RCC 7860 (cell line): Measurements from ENCODE around the gene KRT79.

ENCODE experiments used
- DNase-seq: peaks from one replicate; pipeline ENCODE4 v3.0.0-alpha.2; 2015; ENCODE audit warnings: low spot score
- FAIRE-seq: peaks from 2 replicates; lab custom pipeline; 2012; peaks lifted over from hg19 to GRCh38; lab: Jason Lieb, UNC

The KRT79 gene

GRCh38 chr12:52820521-52820920 lies 13.6 kb downstream of the KRT79 start:
- FAIRE-seq = no peak
- peak; percentile 4 for DNase-seq

GRCh38 chr12:52819731-52820510 lies 14.2 kb downstream of the KRT79 start:
- FAIRE-seq = no peak

DNA sequence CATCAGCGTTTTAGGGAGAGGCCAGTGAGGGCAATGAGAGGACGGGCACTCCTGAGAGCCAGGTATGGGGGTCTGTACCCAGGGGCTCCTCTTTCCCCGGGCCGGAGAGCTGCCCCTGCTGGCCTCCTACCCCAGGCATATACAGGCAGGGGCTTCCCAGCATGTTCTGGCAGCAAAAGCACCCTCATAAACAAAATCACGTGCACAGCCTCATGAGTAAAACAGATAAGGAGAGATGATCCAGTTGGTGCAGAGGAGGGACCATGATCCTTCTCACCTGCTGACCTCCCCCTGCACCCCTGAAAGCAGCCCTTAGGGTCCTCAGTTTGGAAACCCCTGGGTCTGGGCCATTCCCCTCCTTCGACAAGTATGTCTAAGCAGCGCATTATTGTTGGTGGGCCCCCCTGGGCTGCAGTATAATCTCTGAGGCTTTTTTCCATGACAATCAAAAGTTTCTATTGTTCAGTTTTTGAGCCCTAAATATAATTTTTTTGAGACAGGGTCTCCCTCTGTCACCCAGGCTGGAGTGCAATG lies 15.2 kb downstream of the KRT79 start:
- DNase-seq = no peak
- FAIRE-seq = no peak

More at GRCh38 chr12:52819731-52820510, 14.2 kb downstream of the KRT79 start:
- no peak for DNase-seq

GRCh38 chr12:52818388-52818787 lies 15.7 kb downstream of the KRT79 start:
- FAIRE-seq = no peak
- no peak for DNase-seq

DNA sequence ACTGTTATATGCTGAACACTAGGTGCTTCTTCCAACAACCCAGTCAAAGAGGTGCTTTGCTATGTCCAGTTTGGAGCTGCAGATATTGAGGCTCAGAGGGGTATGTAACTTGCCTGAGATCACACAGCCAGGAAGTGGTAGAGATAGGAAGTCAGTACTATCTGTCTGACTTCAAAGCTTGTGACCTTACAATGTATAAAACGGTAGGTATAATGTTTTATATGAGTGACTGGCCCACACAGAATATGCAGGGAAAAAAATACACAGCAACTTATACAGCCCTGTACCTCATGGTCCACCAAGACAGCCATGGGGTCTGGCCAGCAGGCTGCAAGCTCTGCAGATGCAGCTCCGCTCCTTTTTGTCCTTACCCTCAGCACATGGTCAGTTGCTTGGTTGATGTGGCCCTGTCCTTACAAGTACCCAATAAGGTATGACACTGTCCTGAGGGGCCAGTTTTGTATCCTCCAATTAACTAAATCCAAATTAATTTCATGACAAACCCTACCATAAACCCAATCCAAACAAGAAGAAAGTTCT lies 16.3 kb downstream of the KRT79 start:
- no peak for DNase-seq
- no peak for FAIRE-seq

GRCh38 chr12:52817003-52817698 lies 17.0 kb downstream of the KRT79 start:
- DNase-seq (no peak), FAIRE-seq (no peak)

DNA sequence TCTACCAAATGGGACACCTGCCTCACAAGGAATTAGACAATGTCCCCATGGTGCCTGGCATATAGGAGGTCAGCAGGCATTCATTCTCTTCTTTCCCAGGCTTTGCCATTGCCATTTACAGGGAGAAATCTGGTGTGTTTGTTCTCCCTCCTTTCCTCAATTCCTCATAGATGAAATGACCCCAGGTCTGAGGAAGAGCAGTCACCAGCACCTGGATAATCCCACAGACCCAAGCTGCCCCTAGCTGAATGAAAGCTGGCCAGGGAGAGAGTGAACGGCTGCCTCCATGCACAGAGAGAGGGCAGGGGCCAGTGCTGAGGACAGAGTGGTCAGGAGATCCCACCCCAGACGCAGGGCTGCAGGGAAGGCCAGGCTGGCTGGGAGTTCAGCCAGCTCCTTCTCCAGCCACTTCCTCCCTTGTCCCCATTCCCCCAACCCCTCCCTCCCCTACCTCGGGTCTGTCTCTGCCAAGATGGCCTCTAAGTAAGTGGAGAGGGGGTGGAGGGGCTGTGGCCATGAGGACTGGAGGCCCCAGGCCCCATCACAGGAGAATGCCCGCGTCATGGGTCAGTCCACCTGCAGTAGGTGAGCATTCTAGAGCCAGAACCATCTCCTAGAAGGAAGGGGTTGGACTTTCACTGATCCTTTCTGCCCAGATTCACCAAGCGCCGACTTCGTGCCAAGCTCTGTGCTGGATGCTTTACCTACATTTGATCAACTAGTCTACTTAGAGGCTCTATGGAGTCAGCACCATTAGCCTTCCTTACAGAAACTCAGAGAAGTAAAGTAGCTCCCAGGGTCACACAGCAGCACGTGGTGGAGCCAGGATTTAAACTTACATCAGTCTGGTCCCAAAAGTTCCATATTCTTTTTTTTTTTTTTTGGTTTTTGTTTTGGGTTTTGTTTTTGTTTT lies 18.2 kb downstream of the KRT79 start:
- FAIRE-seq = no peak
- no peak for DNase-seq

- no peak for FAIRE-seq
Observed at GRCh38 chr12:52815161-52815560, 18.9 kb downstream of the KRT79 start.

GRCh38 chr12:52814710-52815155 lies 19.4 kb downstream of the KRT79 start:
- DNase-seq (no peak), FAIRE-seq (no peak)

More at GRCh38 chr12:52815161-52815560, 18.9 kb downstream of the KRT79 start:
- DNase-seq = no peak

GRCh38 chr12:52813885-52814709 lies 20.0 kb downstream of the KRT79 start, which contains the start of gene KRT4:
Gene KRT4 (minus strand): TSS chr12:52814116. CDS start chr12:52814058, 58 bp downstream.
- DNase-seq = no peak
- FAIRE-seq = no peak

GRCh38 chr12:52813203-52813819 lies 20.8 kb downstream of the KRT79 start:
- FAIRE-seq = no peak
- no peak for DNase-seq

GRCh38 chr12:52812749-52813148 lies 21.4 kb downstream of the KRT79 start:
- DNase-seq = no peak
- no peak for FAIRE-seq

DNA sequence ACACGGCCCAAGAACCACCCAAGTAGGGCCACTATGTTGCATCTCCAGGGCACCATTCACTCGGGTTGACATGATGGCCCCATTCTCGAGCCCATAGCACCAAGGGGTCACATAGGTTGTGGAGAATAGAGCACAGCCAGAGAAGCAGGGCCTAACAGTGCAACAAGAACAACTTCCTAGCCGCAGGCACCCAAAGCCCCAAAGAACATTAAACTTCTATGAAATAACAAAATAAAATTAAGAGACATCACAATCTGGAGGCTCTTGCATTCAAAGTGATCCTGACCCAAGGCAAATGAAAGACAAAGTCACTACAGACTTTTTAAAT lies 22.1 kb downstream of the KRT79 start:
- DNase-seq (no peak), FAIRE-seq (no peak)

DNA sequence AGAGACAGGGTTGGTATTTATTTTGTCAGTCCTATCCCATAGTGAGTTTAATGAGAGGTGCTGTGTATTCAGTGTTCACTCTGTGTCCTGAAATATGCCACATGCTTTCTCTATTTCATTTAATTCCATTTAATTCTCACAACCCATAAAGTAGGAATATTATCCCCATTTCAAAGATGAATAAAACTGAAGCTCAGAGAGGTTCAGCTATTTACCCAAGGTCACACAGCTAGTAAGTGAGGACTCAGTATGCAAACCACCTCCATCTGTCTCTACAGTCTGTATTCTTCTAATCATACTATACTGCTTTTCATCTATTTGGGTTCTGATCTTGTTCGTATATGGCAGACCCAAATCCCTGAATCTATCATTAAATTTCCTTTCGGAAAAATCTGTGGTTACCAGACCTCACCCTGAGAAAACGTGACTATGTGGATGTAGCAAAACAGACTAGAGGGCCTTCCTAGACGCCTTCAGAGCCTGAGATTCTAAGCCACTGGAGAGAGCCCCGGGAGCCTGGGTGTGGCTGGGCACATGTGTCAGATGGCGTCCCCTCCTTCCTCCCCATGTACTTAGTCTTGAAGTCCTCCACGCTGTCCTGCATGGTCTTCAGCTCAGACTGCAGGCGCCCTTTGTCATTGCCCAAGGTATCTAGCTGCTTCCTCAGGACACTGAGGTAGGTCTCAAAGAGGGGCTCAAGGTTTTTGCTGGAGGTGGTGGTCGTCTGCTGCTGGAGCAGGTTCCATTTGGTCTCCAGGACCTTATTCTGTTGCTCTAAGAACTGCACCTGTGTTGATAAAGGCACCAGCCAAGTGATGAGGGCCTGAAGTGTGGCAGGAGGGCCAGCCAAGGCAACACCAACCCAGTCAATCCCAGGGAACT lies 22.7 kb downstream of the KRT79 start:
- FAIRE-seq = no peak
- no peak for DNase-seq

DNA sequence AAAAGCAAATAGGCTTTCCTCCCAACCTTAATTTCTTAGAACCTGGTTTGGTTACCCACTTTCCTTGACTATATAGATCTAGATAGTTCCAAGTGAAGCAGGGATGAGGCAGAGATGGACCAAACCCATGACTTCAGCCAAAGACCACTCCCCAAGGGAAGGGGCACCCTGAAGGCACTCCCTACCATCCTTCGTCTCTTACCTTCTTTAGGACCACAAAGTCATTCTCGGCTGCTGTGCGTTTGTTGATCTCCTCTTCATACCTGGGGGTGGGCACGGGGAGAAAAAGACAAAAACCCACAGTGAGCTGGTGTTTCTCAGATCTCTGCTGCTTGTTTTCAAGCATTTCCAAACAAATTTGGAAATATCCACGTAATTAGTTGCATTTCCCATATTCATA lies 23.6 kb downstream of the KRT79 start:
- FAIRE-seq = no peak
- DNase-seq = no peak

DNA sequence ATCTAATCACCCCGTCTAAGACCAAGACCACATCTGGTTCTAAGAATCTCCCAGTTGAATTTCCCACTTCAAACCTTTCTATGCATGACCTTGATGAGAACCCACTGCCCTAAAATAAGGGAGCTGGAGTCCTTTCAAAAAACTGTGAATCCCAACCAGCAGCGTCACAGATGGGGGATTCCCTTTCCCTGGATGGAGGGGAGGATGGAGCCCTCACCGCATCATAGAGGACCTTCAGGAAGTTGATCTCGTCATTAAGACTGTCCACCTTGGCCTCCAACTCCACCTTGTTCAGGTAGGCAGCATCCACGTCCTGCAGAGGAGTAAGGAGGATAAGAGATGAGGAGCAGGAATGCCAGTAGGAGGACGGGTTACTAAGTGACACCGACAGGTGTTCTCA lies 24.9 kb downstream of the KRT79 start:
- DNase-seq (no peak), FAIRE-seq (no peak)

GRCh38 chr12:52808573-52809160 lies 25.4 kb downstream of the KRT79 start:
- no peak for FAIRE-seq
- DNase-seq = no peak
